Suprapubic skin (tissue), 3 donors: Measurements from ENCODE around the gene LIMA1.

Experiments used
- POLR2A ChIP-seq, 2 donors: fragments of 450-650 bp; IDR thresholded peaks; one replicate each; pipeline ENCODE4 v1.6.1; 2017; ENCODE audit warnings: antibody characterized with exemption in 2 of 2, mild to moderate bottlenecking in 2 of 2, moderate library complexity in 2 of 2
- TF ChIP-seq, protein P1 (sequence below), 2 donors: fragments of 200-600 bp in 1 of 2; fragments of 450-650 bp in 1 of 2; sonication (generic) in 1 of 2; IDR thresholded peaks; one replicate each; pipeline ENCODE4 v1.5.1; 2016 to 2019; ENCODE audit warnings: antibody characterized with exemption in 2 of 2, mild to moderate bottlenecking in 1 of 2, moderate library complexity in 1 of 2

DNA sequence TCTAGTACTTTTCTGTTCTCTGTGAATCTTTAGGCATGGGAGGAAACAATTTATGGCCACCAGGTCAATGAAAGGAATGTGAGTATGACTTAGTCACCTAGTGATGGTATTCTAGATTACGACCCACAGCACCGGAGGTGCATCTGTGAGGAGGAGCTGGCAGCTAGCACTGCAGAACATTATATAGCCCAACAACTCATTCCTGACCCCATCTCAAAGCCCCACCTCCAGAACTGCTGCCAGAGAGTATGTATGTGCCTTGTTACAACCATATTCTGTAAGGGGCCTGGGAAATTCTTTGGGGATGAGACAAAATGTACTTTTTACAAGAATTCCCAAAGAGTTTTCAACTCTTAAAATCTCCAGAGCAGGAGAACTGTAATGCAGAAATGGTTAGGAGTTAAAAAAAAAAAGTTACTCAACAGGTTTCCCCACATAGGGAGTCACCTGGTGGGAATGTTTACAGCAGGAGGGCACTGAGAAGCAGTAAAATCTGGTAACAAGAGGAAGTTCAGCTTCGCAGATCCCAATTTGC lies 81.3 kb downstream of the LIMA1 start:
- TF ChIP-seq POLR2A (IDR thresholded peaks at IDR 0.05): no peak
- TF ChIP-seq, protein P1, sequence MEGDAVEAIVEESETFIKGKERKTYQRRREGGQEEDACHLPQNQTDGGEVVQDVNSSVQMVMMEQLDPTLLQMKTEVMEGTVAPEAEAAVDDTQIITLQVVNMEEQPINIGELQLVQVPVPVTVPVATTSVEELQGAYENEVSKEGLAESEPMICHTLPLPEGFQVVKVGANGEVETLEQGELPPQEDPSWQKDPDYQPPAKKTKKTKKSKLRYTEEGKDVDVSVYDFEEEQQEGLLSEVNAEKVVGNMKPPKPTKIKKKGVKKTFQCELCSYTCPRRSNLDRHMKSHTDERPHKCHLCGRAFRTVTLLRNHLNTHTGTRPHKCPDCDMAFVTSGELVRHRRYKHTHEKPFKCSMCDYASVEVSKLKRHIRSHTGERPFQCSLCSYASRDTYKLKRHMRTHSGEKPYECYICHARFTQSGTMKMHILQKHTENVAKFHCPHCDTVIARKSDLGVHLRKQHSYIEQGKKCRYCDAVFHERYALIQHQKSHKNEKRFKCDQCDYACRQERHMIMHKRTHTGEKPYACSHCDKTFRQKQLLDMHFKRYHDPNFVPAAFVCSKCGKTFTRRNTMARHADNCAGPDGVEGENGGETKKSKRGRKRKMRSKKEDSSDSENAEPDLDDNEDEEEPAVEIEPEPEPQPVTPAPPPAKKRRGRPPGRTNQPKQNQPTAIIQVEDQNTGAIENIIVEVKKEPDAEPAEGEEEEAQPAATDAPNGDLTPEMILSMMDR (IDR thresholded peaks at IDR 0.05): no peak
